ENCODE measurements around the gene EVI2B. TPM values are rescaled to one million over a fixed set of nuclear protein-coding genes. Genes with fewer than 3 reads are reported as not detected.

The EVI2B gene
- total RNA-seq, 1 donor from 2014 or later, result 11.0 TPM

DNA sequence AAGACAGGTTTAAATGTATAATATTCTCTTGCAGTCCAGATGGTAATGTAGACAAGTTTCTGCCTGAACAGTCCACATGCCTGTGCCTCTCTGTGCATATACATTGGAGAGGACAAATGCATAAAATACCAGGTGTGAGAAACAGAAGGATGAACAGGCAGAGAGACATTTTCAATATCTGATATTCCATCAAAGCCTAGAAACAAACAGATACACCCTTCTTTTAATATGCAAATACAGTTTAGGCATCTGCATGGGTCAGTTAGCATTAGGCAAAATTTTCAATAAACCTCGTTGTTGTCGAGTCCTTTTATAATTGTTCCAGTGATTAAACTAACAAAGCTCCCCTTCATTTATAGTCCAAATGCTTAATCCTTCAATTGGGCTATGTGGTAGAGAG is 17.7 kb downstream of the EVI2B start:
- Histone ChIP-seq H3K27me3 (no peaks in the 10 kb centered on the region), H3K4me3 (no peak overlapping the region), H3K9me3 (no peaks in the 10 kb centered on the region), H3K4me1 (no peaks in the 10 kb centered on the region), H3K27ac (no peak overlapping the region), H3K36me3 (no peaks in the 10 kb centered on the region)
- no peak for TF ChIP-seq CTCF (IDR thresholded peaks at IDR 0.05)
- TF ChIP-seq POLR2AphosphoS5 (IDR thresholded peaks at IDR 0.05; ENCODE audit: insufficient read depth in 1 of 2, low read depth in 1 of 2), result no peak
- TF ChIP-seq POLR2A (IDR thresholded peaks at IDR 0.05), result no peak
- DNase-seq (ENCODE audit: extremely low spot score in 2 of 2), result no peak
- intact Hi-C loops (cut with DNase I), result no loop called here

- H3K36me3 ChIP-seq, result no peaks in the 10 kb centered on the region
- H3K4me1 ChIP-seq, result no peaks in the 10 kb centered on the region
- H3K9me3 ChIP-seq, result no peaks in the 10 kb centered on the region
- intact Hi-C loops (cut with DNase I), result no loop called here
- TF ChIP-seq POLR2AphosphoS5 (IDR thresholded peaks at IDR 0.05; ENCODE audit: insufficient read depth in 1 of 2, low read depth in 1 of 2), result no peak
- no peak for TF ChIP-seq CTCF (IDR thresholded peaks at IDR 0.05)
- TF ChIP-seq POLR2A (IDR thresholded peaks at IDR 0.05), result no peak
- no peak overlapping the region for H3K27ac ChIP-seq
- no peaks in the 10 kb centered on the region for H3K27me3 ChIP-seq
- DNase-seq (ENCODE audit: extremely low spot score in 2 of 2), result no peak
- no peak overlapping the region for H3K4me3 ChIP-seq
These were observed 18.4 kb downstream of the EVI2B start for GRCh38 chr17:31295489-31295871.

GRCh38 chr17:31294820-31295488 is 18.9 kb downstream of the EVI2B start:
- no peak for TF ChIP-seq POLR2A (IDR thresholded peaks at IDR 0.05)
- TF ChIP-seq POLR2AphosphoS5 (IDR thresholded peaks at IDR 0.05; ENCODE audit: insufficient read depth in 1 of 2, low read depth in 1 of 2), result no peak
- no peak for TF ChIP-seq CTCF (IDR thresholded peaks at IDR 0.05)
- no peak overlapping the region for H3K27ac ChIP-seq
- no peak for DNase-seq (ENCODE audit: extremely low spot score in 2 of 2)

DNA sequence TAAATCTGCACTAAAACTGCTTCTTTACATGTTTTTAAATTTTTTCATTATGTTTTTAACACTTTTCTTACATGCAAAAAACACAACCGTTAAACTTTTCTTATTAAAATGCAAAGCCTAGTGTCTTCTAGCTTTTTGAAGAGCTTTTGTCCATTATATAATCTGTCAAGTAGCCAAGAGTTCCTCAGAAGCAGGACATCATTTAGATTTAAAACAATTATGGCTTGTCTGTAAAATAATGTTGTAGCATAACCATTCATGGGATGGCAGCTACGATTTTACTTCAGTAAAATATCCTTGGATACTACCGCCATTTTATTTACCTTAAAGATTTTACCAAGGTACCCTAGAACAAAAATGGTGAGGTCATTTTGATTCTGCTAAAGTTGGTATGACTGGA is 19.6 kb downstream of the EVI2B start:
- H3K4me3 ChIP-seq, result no peak overlapping the region
- no peak for DNase-seq (ENCODE audit: extremely low spot score in 2 of 2)
- no peaks in the 10 kb centered on the region for H3K4me1 ChIP-seq
- H3K27ac ChIP-seq, result no peak overlapping the region
- TF ChIP-seq CTCF (IDR thresholded peaks at IDR 0.05) (no peak), POLR2AphosphoS5 (IDR thresholded peaks at IDR 0.05; ENCODE audit: insufficient read depth in 1 of 2, low read depth in 1 of 2) (no peak), POLR2A (IDR thresholded peaks at IDR 0.05) (no peak)
- intact Hi-C loops (cut with DNase I), result no loop called here
- no peaks in the 10 kb centered on the region for H3K9me3 ChIP-seq
- H3K36me3 ChIP-seq, result no peaks in the 10 kb centered on the region
- no peaks in the 10 kb centered on the region for H3K27me3 ChIP-seq

More at GRCh38 chr17:31294820-31295488, 18.9 kb downstream of the EVI2B start:
- Histone ChIP-seq H3K4me1 (no peaks in the 10 kb centered on the region), H3K9me3 (no peaks in the 10 kb centered on the region), H3K36me3 (no peaks in the 10 kb centered on the region), H3K27me3 (no peaks in the 10 kb centered on the region), H3K4me3 (no peak overlapping the region)
- intact Hi-C loops (cut with DNase I), result no loop called here

DNA sequence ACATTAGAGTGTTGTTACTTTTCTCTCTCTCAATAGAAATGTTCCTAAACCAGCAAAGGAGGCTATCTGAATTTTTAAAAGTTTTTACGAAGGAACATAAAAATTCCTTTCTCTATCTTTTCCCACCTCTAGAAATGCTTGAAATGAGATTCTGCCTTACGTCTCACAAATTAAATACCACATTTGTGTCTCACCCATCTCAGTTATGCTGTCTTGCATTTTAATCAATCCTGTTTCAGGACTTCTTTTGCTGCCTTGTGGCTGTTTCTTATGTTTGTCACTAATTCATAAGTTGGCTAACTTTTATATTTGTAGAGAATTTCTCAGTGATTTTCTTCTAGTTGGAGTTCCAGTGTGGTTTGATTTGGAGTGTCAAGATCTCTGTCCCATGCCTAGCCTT is 20.3 kb downstream of the EVI2B start:
- H3K27me3 ChIP-seq, result no peaks in the 10 kb centered on the region
- no peak overlapping the region for H3K4me3 ChIP-seq
- H3K9me3 ChIP-seq, result no peaks in the 10 kb centered on the region
- H3K36me3 ChIP-seq, result no peaks in the 10 kb centered on the region
- H3K4me1 ChIP-seq, result no peaks in the 10 kb centered on the region
- no peak for DNase-seq (ENCODE audit: extremely low spot score in 2 of 2)
- intact Hi-C loops (cut with DNase I), result no loop called here
- no peak overlapping the region for H3K27ac ChIP-seq
- TF ChIP-seq POLR2AphosphoS5 (IDR thresholded peaks at IDR 0.05; ENCODE audit: insufficient read depth in 1 of 2, low read depth in 1 of 2) (no peak), CTCF (IDR thresholded peaks at IDR 0.05) (no peak), POLR2A (IDR thresholded peaks at IDR 0.05) (no peak)

Data from vagina (tissue), 2 donors.